Superior temporal gyrus (tissue), 1 donor: ENCODE measurements around the gene MSH4.
"Not testable (repeated sequence)": the region's sequence is repeated elsewhere in the genome, so short reads cannot be mapped to it uniquely, and the experiment has no call there.

Experiments used
- DNase-seq: peaks from one replicate; pipeline ENCODE4 v3.0.0-alpha.2; 2016; ENCODE audit errors: extremely low spot score

MSH4 gene

DNA sequence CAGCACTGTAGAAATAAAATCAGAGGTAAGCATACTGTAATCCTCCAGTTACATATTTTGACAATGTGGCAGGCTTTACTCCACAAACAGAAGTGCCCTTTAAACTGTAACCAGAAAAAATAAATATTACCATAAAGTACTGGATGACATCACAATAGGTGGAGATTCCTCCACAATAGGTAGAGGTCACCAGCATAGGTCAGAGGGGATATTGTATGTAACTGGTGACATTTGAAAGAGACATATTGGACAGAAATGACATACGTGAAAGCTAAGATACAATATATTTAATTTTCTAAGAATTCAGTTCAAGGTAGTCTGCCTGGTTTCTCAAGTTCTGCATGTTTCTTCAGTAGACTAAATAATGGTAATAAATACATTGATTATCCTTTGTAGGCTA lies 135.6 kb downstream of the MSH4 start, which contains the start of gene ASB17:
ASB17 (minus strand) TSS at position 101 of the 400 bp plus-strand sequence. CDS start 113 bp downstream, outside the sequence.
- no peak for DNase-seq

GRCh38 chr1:75937034-75937433 lies 140.4 kb downstream of the MSH4 start:
- DNase-seq, result no peak

DNA sequence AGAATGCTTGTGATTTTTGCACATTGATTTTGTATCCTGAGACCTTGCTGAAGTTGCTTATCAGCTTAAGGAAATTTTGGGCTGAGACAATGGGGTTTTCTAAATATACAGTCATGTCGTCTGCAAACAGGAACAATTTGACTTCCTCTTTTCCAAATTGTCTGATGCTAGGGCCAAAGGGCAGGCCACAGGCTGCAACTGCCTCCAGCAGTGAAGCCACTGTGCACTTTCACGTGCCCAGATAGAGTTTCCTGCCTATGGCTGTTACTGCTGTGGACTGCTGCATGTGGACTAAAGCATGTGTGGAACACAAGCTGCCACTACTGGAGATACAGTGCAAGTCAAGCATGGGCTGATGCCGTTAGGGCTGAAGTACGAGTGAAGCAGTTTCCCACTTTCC lies 146.4 kb downstream of the MSH4 start:
- not testable (repeated sequence) for DNase-seq

- DNase-seq, result no peak
These were observed 153.5 kb downstream of the MSH4 start for GRCh38 chr1:75950176-75950575.

GRCh38 chr1:75952016-75952415 lies 155.3 kb downstream of the MSH4 start:
- DNase-seq, result no peak

DNA sequence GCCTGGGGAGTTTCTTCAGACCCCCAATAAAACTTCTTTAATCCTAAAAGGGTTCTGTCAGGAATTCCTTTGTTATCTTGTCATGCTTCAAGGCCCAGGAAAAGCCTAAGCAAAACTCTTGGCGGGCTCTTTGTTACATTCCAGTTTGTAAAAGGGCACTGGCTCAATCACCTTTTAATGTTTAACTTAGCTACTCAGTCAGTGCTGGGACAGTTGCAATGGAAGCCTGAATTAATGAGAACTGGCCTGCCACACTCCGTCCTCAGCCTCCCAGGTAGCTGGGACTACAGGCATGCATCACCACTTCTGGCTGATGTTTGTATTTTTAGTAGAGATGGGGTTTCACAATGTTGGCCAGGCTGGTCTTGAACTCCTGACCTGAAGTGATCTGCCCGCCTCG lies 156.8 kb downstream of the MSH4 start:
- no peak for DNase-seq

DNA sequence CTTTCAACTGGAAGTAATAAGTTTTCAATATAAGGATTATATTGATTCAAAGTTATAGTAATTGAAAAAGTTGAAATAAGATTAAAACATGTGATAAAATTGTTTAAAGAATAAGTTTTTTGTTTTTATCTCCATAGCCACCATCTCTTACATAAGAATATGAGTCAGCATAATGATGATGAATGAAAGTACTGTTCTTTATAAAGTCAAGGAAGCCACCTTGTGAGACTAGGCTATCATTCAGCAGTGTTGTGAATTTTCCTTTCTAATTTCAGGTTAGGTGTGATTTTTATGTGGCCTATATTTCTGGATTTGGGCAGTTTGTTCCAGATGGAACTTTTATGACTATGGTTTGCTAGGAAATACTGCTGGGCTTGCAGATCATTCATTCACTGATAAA lies 157.9 kb downstream of the MSH4 start:
- peak; percentile 47 for DNase-seq
